HG03159 (cell line): ENCODE results near the gene EIF2S3.
"Not testable (repeated sequence)": the region's sequence is repeated elsewhere in the genome, so short reads cannot be mapped to it uniquely, and the experiment has no call there.

Experiments used
- ATAC-seq: cut with Tn5 transposase; IDR thresholded peaks from one replicate; pipeline ENCODE4 v1.9.1; 2021; ENCODE audit warnings: mild to moderate bottlenecking, moderate library complexity; ENCODE audit not compliant: unreplicated experiment

Gene EIF2S3

GRCh38 chrX:24049643-24050042 lies 5.1 kb upstream of the EIF2S3 start:
- ATAC-seq, result not testable (repeated sequence)

GRCh38 chrX:24050522-24051318 lies 4.0 kb upstream of the EIF2S3 start:
- ATAC-seq, result not testable (repeated sequence)

- ATAC-seq, result peak; percentile 22
Measured at GRCh38 chrX:24055043-24055356, 244 bp downstream of the EIF2S3 start.

GRCh38 chrX:24063488-24063887 lies 8.7 kb downstream of the EIF2S3 start:
- ATAC-seq, result no peak

- no peak for ATAC-seq
Measured at GRCh38 chrX:24069877-24070276, 15.1 kb downstream of the EIF2S3 start.

- ATAC-seq, result no peak
Measured at GRCh38 chrX:24079411-24079810, 24.7 kb downstream of the EIF2S3 start.

GRCh38 chrX:24080245-24080644 lies 25.5 kb downstream of the EIF2S3 start:
- ATAC-seq, result not testable (repeated sequence)

- ATAC-seq, result no peak
Measured at GRCh38 chrX:24080704-24081103, 25.9 kb downstream of the EIF2S3 start.

- no peak for ATAC-seq
Measured at GRCh38 chrX:24081661-24082154, 27.0 kb downstream of the EIF2S3 start.

GRCh38 chrX:24082447-24082846 lies 27.7 kb downstream of the EIF2S3 start:
- ATAC-seq, result no peak

- no peak for ATAC-seq
Measured at GRCh38 chrX:24085101-24085500, 30.3 kb downstream of the EIF2S3 start.

GRCh38 chrX:24090300-24091200 lies 35.8 kb downstream of the EIF2S3 start:
- ATAC-seq, result no peak

GRCh38 chrX:24093746-24094145 lies 39.0 kb downstream of the EIF2S3 start:
- ATAC-seq, result no peak

GRCh38 chrX:24097741-24098260 lies 43.0 kb downstream of the EIF2S3 start:
- ATAC-seq, result no peak

GRCh38 chrX:24098932-24099331 lies 44.2 kb downstream of the EIF2S3 start:
- ATAC-seq, result no peak

- no peak for ATAC-seq
Measured at GRCh38 chrX:24099394-24099793, 44.6 kb downstream of the EIF2S3 start.

GRCh38 chrX:24100713-24101112 lies 46.0 kb downstream of the EIF2S3 start:
- ATAC-seq, result no peak

- no peak for ATAC-seq
Measured at GRCh38 chrX:24110069-24110468, 55.3 kb downstream of the EIF2S3 start.

- ATAC-seq, result no peak
Measured at GRCh38 chrX:24113181-24113580, 58.4 kb downstream of the EIF2S3 start.

GRCh38 chrX:24117258-24117657 lies 62.5 kb downstream of the EIF2S3 start:
- no peak for ATAC-seq

- no peak for ATAC-seq
Measured at GRCh38 chrX:24124244-24124799, 69.6 kb downstream of the EIF2S3 start.
